Activated naive CD4-positive, alpha-beta T cell treated with anti-CD3 and anti-CD28 coated beads, Interleukin-2, amount 50 U/mL, for 16 hours (primary cell): Measurements from ENCODE around the gene P2RX2.

ENCODE experiments used
- DNase-seq: peaks from one replicate; pipeline ENCODE4 v3.0.0-alpha.2; 2020

The P2RX2 gene

GRCh38 chr12:132621657-132622435 lies 3.3 kb downstream of the P2RX2 start:
- no peak for DNase-seq

GRCh38 chr12:132622437-132623071 lies 4.0 kb downstream of the P2RX2 start:
- no peak for DNase-seq

GRCh38 chr12:132623072-132623869 lies 4.7 kb downstream of the P2RX2 start:
- no peak for DNase-seq

- no peak for DNase-seq
These were observed 5.7 kb downstream of the P2RX2 start for GRCh38 chr12:132624186-132624855.

GRCh38 chr12:132624910-132625630 lies 6.5 kb downstream of the P2RX2 start:
- DNase-seq = no peak

GRCh38 chr12:132625731-132626430 lies 7.3 kb downstream of the P2RX2 start:
- no peak for DNase-seq

GRCh38 chr12:132629330-132629729 lies 10.8 kb downstream of the P2RX2 start:
- DNase-seq = no peak

- no peak for DNase-seq
These were observed 12.1 kb downstream of the P2RX2 start for GRCh38 chr12:132630672-132631071.

GRCh38 chr12:132631666-132632065 lies 13.1 kb downstream of the P2RX2 start:
- DNase-seq = no peak

- no peak for DNase-seq
These were observed 14.1 kb downstream of the P2RX2 start for GRCh38 chr12:132632521-132633228.

- DNase-seq = no peak
These were observed 14.8 kb downstream of the P2RX2 start for GRCh38 chr12:132633398-132633797.

- DNase-seq = no peak
These were observed 15.3 kb downstream of the P2RX2 start for GRCh38 chr12:132633901-132634300.

- no peak for DNase-seq
These were observed 15.9 kb downstream of the P2RX2 start for GRCh38 chr12:132634411-132634990.

GRCh38 chr12:132635076-132635955 lies 16.7 kb downstream of the P2RX2 start:
- no peak for DNase-seq

GRCh38 chr12:132637811-132638210 lies 19.2 kb downstream of the P2RX2 start:
- no peak for DNase-seq

- DNase-seq = no peak
These were observed 20.2 kb downstream of the P2RX2 start for GRCh38 chr12:132638541-132639408.

GRCh38 chr12:132639956-132640520 lies 21.5 kb downstream of the P2RX2 start:
- no peak for DNase-seq

GRCh38 chr12:132640936-132641335 lies 22.4 kb downstream of the P2RX2 start:
- no peak for DNase-seq
